ENCODE results near the gene MAP2K1.

- TF ChIP-seq YY1 (IDR thresholded peaks at IDR 0.05; ENCODE audit: insufficient read depth, insufficient read length) (no peak), ZNF274 (IDR thresholded peaks at IDR 0.05; ENCODE audit: low read depth, low read length) (no peak)
Observed at GRCh38 chr15:66405007-66405406, 18.3 kb downstream of the MAP2K1 start.

Data from NT2/D1 (cell line).